ENCODE results near the gene VMP1. TPM values are rescaled to one million over a fixed set of nuclear protein-coding genes. Genes with fewer than 3 reads are reported as not detected.

VMP1 gene
- total and polyA plus RNA-seq, 2 of the 13 experiments (the other 11 are each of a cell fraction or from before 2014, with no cell fraction given), result 186 to 271 TPM

GRCh38 chr17:59842901-59843652 is 135.6 kb downstream of the VMP1 start (continued):
- TF ChIP-seq ZFYVE20 (CRISPR knock-in tag; IDR thresholded peaks at IDR 0.05; ENCODE audit: borderline replicate concordance, low read depth) (no peak), KAT8 (CRISPR knock-in tag; IDR thresholded peaks at IDR 0.05) (peak; percentile 42; the same call in 1 of the 2 replicates), HNF1B (CRISPR knock-in tag; IDR thresholded peaks at IDR 0.05) (peak; percentile 96), TGIF2 (CRISPR knock-in tag; IDR thresholded peaks at IDR 0.05) (peak; percentile 87), TRAFD1 (CRISPR knock-in tag; IDR thresholded peaks at IDR 0.05; ENCODE audit: borderline replicate concordance) (0 out of 2 replicates have a peak, but pooled peaks have one; percentile 51), STAT5B (CRISPR knock-in tag; IDR thresholded peaks at IDR 0.05) (peak; percentile 23; the same call in 1 of the 2 replicates), U2AF2 (IDR thresholded peaks at IDR 0.05; ENCODE audit: low read depth, low read length) (no peak), CBX1 (IDR thresholded peaks at IDR 0.05; ENCODE audit: low read depth) (peak; percentile 87), ARHGAP35 (CRISPR knock-in tag; IDR thresholded peaks at IDR 0.05; ENCODE audit: borderline replicate concordance) (no peak; the same call in 1 of the 2 replicates), ZNF879 (CRISPR knock-in tag; IDR thresholded peaks at IDR 0.05) (no peak), ZNF740 (CRISPR knock-in tag; IDR thresholded peaks at IDR 0.05) (no peak), TFDP1 (CRISPR knock-in tag; IDR thresholded peaks at IDR 0.05; ENCODE audit: borderline replicate concordance) (0 out of 2 replicates have a peak, but pooled peaks have one; percentile 8), ZNF567 (CRISPR knock-in tag; IDR thresholded peaks at IDR 0.05; ENCODE audit: borderline replicate concordance) (peak; percentile 79; the same call in 1 of the 2 replicates), ZNF770 (CRISPR knock-in tag; IDR thresholded peaks at IDR 0.05) (no peak), GLI4 (CRISPR knock-in tag; IDR thresholded peaks at IDR 0.05; ENCODE audit: borderline replicate concordance) (peak; percentile 46; the same call in 1 of the 2 replicates), ERF (CRISPR knock-in tag; IDR thresholded peaks at IDR 0.05) (peak; percentile 78), ZNF232 (CRISPR knock-in tag; IDR thresholded peaks at IDR 0.05; ENCODE audit: borderline replicate concordance) (no peak), TAF15 (IDR thresholded peaks at IDR 0.05; ENCODE audit: low read depth, low read length, poor library complexity, severe bottlenecking) (no peak), ZSCAN22 (CRISPR knock-in tag; IDR thresholded peaks at IDR 0.05) (peak; percentile 42; the same call in 1 of the 2 replicates), ONECUT2 (CRISPR knock-in tag; IDR thresholded peaks at IDR 0.05) (no peak), POLR2G (IDR thresholded peaks at IDR 0.05; ENCODE audit: low read depth, low read length) (peak; percentile 75), HES4 (CRISPR knock-in tag; IDR thresholded peaks at IDR 0.05; ENCODE audit: borderline replicate concordance) (no peak), ZNF225 (CRISPR knock-in tag; IDR thresholded peaks at IDR 0.05) (no peak)
